Sigmoid colon (tissue), 7 donors: ENCODE results near the gene LRRC38. TPM values are rescaled to one million over a fixed set of nuclear protein-coding genes. Genes with fewer than 3 reads are reported as not detected.
"Not testable (repeated sequence)": the region's sequence is repeated elsewhere in the genome, so short reads cannot be mapped to it uniquely, and the experiment has no call there.

ENCODE experiments used
- DNase-seq: peaks from one replicate; pipeline ENCODE4 v3.0.0-alpha.2; 2019
- H3K27ac ChIP-seq, 4 donors: fragments of 200-600 bp; sonication (generic); one replicate each; pipeline ENCODE4 v1.5.1; 2016 to 2019; ENCODE audit warnings: mild to moderate bottlenecking in 1 of 4
- H3K27me3 ChIP-seq, 3 donors: fragments of 200-600 bp; sonication (generic); one replicate each; pipeline ENCODE4 v1.5.1; 2019; ENCODE audit warnings: mild to moderate bottlenecking in 1 of 3
- H3K36me3 ChIP-seq, 4 donors: fragments of 200-600 bp; sonication (generic); one replicate each; pipeline ENCODE4 v1.5.1; 2016 to 2019
- H3K4me1 ChIP-seq, 4 donors: fragments of 200-600 bp; sonication (generic); one replicate each; pipeline ENCODE4 v1.5.1; 2017 to 2019
- H3K4me3 ChIP-seq, 4 donors: fragments of 200-600 bp; sonication (generic); one replicate each; pipeline ENCODE4 v1.5.1; 2017 to 2019; ENCODE audit warnings: mild to moderate bottlenecking in 2 of 4, moderate library complexity in 1 of 4
- H3K9me3 ChIP-seq, 4 donors: fragments of 200-600 bp in 3 of 4; sonication (generic) in 3 of 4; one replicate each; pipeline versions ENCODE4 v1.5.1 to v1.6.1; 2013 to 2019
- EP300 ChIP-seq, 4 donors: sonication (generic); formaldehyde crosslinking; IDR thresholded peaks; one replicate each; pipeline ENCODE4 v1.6.1; 2017; ENCODE audit warnings: antibody characterized with exemption in 4 of 4
- POLR2A ChIP-seq, 2 donors: fragments of 450-650 bp; IDR thresholded peaks; one replicate each; pipeline ENCODE4 v1.6.1; 2016; ENCODE audit warnings: antibody characterized with exemption in 2 of 2, mild to moderate bottlenecking in 2 of 2, moderate library complexity in 2 of 2
- POLR2AphosphoS5 ChIP-seq, 4 donors: sonication (generic); formaldehyde crosslinking; IDR thresholded peaks; one replicate each; pipeline ENCODE4 v1.6.1; 2017; ENCODE audit warnings: antibody characterized with exemption in 4 of 4
- WGBS, 2 donors: extraction: QIAGEN DNeasy Blood & Tissue Kit; methylation state at CpG; one replicate each; pipeline ENCODE4 v1.1.7; 2013; 5-methylcytosine and 5-hydroxymethylcytosine counted together
- intact Hi-C: fragments of 100-400 bp; cut with DNase I; formaldehyde crosslinking; loops from one replicate; pipeline ENCODE4 v1.15.1; 2023
- polyA plus RNA-seq, 3 donors: library from polyadenylated mRNA; stranded (reverse); fragments of 200-250 nt; gene quantifications; one replicate each; pipeline ENCODE4 v1.2.3, GENCODE V29; 2013
- total RNA-seq, 4 donors: library from RNA; depleted of rRNA; stranded (reverse); fragments of >200 nt; gene quantifications; one replicate each; pipeline ENCODE4 v1.1.0, GENCODE V29; 2016
- TF ChIP-seq, protein P1 (sequence below), 4 experiments: fragments of 450-650 bp in 3 of 4; fragments of 200-600 bp in 1 of 4; IDR thresholded peaks; one replicate each; pipeline ENCODE4 v1.5.1; 2016 to 2019; ENCODE audit warnings: antibody characterized with exemption in 4 of 4, mild to moderate bottlenecking in 3 of 4, moderate library complexity in 2 of 4
- donor health status: healthy with polysubstance abuse.
- donor health status: Bipolar disorder and iron deficiency.
- donor health status: healthy.

Gene LRRC38, protein sequence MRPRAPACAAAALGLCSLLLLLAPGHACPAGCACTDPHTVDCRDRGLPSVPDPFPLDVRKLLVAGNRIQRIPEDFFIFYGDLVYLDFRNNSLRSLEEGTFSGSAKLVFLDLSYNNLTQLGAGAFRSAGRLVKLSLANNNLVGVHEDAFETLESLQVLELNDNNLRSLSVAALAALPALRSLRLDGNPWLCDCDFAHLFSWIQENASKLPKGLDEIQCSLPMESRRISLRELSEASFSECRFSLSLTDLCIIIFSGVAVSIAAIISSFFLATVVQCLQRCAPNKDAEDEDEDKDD
- total RNA-seq (not detected), polyA plus RNA-seq (not detected)

GRCh38 chr1:13513895-13514546 lies at the start of gene LRRC38:
Gene LRRC38 (minus strand): TSS chr1:13514003. CDS start chr1:13513593, 410 bp downstream.
- DNase-seq, result no peak
- Histone ChIP-seq H3K36me3 (no peaks in the 10 kb centered on the region), H3K27me3 (peaks cover 0 to 79% (median 33%) of the 10 kb centered on the region in 3 donors), H3K4me3 (peak within 1 kb of the TSS in 1 of 4 donors; percentile 16), H3K9me3 (peaks cover 0 to 1% (median 0%) of the 10 kb centered on the region in 4 donors), H3K4me1 (peaks cover 0 to 12% (median 8%) of the 10 kb centered on the region in 4 donors), H3K27ac (no peak within 1 kb of the TSS)
- TF ChIP-seq, protein P1, sequence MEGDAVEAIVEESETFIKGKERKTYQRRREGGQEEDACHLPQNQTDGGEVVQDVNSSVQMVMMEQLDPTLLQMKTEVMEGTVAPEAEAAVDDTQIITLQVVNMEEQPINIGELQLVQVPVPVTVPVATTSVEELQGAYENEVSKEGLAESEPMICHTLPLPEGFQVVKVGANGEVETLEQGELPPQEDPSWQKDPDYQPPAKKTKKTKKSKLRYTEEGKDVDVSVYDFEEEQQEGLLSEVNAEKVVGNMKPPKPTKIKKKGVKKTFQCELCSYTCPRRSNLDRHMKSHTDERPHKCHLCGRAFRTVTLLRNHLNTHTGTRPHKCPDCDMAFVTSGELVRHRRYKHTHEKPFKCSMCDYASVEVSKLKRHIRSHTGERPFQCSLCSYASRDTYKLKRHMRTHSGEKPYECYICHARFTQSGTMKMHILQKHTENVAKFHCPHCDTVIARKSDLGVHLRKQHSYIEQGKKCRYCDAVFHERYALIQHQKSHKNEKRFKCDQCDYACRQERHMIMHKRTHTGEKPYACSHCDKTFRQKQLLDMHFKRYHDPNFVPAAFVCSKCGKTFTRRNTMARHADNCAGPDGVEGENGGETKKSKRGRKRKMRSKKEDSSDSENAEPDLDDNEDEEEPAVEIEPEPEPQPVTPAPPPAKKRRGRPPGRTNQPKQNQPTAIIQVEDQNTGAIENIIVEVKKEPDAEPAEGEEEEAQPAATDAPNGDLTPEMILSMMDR (IDR thresholded peaks at IDR 0.05), result no peak
- TF ChIP-seq EP300 (IDR thresholded peaks at IDR 0.05) (no peak), POLR2AphosphoS5 (IDR thresholded peaks at IDR 0.05) (no peak), POLR2A (IDR thresholded peaks at IDR 0.05) (no peak)
- 5 to 6% methylated on average over 34 of the region's 34 CpGs for WGBS, 2 donors
- intact Hi-C loops, result no loop called here

GRCh38 chr1:13562981-13563380 lies 49.2 kb upstream of the LRRC38 start:
- 90 to 91% methylated on average over 11 of the region's 11 CpGs for WGBS, 2 donors
- H3K4me1 ChIP-seq, H3K27ac ChIP-seq, H3K9me3 ChIP-seq, H3K36me3 ChIP-seq, intact Hi-C loops, H3K27me3 ChIP-seq, DNase-seq, H3K4me3 ChIP-seq: not testable (repeated sequence)

DNA sequence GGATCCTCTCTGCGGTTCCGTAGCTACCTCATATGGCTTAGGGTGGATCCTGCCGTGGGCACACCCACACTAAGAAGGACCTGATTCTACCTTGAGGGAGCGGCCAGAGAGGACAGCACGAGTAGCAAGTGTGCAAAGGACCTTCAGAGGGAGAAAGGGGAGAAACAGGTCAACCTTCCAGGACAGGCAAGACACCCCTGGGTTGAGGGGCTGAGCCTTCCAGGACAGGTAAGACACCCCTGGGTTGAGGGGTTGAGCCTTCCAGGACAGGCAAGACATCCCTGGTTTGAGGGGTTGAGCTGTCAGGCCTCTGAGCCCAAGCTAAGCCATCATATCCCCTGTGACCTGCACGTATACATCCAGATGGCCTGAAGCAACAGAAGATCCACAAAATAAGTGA lies 46.7 kb upstream of the LRRC38 start:
- Histone ChIP-seq H3K4me3 (no peak overlapping the region), H3K36me3 (no peaks in the 10 kb centered on the region), H3K9me3 (no peaks in the 10 kb centered on the region), H3K27me3 (peaks cover 0 to 5% (median 0%) of the 10 kb centered on the region in 3 donors), H3K27ac (no peak overlapping the region), H3K4me1 (no peaks in the 10 kb centered on the region)
- intact Hi-C loops, result no loop called here
- DNase-seq, result peak; percentile 22
- WGBS, 2 donors, result 78 to 91% methylated on average over 6 of the region's 6 CpGs
- TF ChIP-seq POLR2AphosphoS5 (IDR thresholded peaks at IDR 0.05), result no peak

DNA sequence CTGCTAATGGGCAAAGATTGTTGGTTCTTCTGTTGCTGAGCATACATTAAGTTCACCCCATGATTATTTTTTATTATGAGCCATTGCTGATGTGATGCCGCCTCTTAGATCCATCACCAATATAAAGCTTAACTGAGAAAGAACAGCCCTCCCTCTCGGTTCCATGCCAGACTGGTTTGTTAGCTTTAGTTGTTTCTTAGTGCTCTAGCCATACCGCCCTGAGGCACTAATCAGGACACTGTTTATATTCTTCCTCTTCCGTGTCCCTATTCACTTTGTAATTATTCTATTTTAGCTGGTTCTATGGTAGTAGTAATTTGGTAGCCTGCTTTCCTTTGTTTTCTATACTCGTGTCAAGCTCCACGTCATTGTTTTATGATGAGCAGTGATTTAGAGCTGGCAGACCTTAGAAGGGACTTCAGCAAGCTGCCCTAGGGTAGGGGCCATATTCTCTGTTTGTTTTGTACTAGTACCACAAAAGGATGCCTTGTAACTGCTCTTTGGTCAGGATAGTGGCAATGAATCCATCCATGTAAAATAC lies 42.5 kb upstream of the LRRC38 start:
- Histone ChIP-seq H3K36me3 (no peaks in the 10 kb centered on the region), H3K4me3 (no peak overlapping the region), H3K27me3 (peaks cover 0 to 5% (median 0%) of the 10 kb centered on the region in 3 donors), H3K4me1 (no peaks in the 10 kb centered on the region), H3K9me3 (no peaks in the 10 kb centered on the region), H3K27ac (no peak overlapping the region)
- intact Hi-C loops, result no loop called here
- TF ChIP-seq POLR2AphosphoS5 (IDR thresholded peaks at IDR 0.05) (no peak), POLR2A (IDR thresholded peaks at IDR 0.05) (no peak), EP300 (IDR thresholded peaks at IDR 0.05) (no peak)
- TF ChIP-seq, protein P1 (IDR thresholded peaks at IDR 0.05), result no peak
- no peak for DNase-seq
- WGBS, 2 donors, result 22 to 58% methylated on average over 6 of the region's 6 CpGs

- intact Hi-C loops, result no loop called here
- H3K4me3 ChIP-seq, result no peak overlapping the region
- H3K27me3 ChIP-seq, result peaks cover 0 to 5% (median 0%) of the 10 kb centered on the region in 3 donors
- no peak for TF ChIP-seq POLR2AphosphoS5 (IDR thresholded peaks at IDR 0.05)
- TF ChIP-seq EP300 (IDR thresholded peaks at IDR 0.05), result no peak
- TF ChIP-seq, protein P1 (IDR thresholded peaks at IDR 0.05), result no peak
- TF ChIP-seq POLR2A (IDR thresholded peaks at IDR 0.05), result no peak
- no peaks in the 10 kb centered on the region for H3K4me1 ChIP-seq
- no peak for DNase-seq
- H3K36me3 ChIP-seq, result no peaks in the 10 kb centered on the region
- H3K9me3 ChIP-seq, result no peaks in the 10 kb centered on the region
- no peak overlapping the region for H3K27ac ChIP-seq
- 96 to 97% methylated on average over 28 of the region's 28 CpGs for WGBS, 2 donors
These were observed 41.0 kb upstream of the LRRC38 start for GRCh38 chr1:13554798-13555197.
